Thymus (tissue), 11 donors: ENCODE data around the gene MAGI3. TPM values are rescaled to one million over a fixed set of nuclear protein-coding genes. Genes with fewer than 3 reads are reported as not detected.

ENCODE experiments used
- DNase-seq, 9 donors: peaks; one replicate each; pipeline ENCODE4 v3.0.0-alpha.2; 2013; ENCODE audit warnings: low spot score in 9 of 9, low read depth in 6 of 9, missing footprints in 1 of 9
- H3K27ac ChIP-seq, 2 donors: one replicate each; pipeline ENCODE4 v1.5.1; 2013; ENCODE audit warnings: control low read depth in 1 of 2, low read depth in 1 of 2, low read length in 1 of 2, mild to moderate bottlenecking in 1 of 2, moderate library complexity in 1 of 2
- H3K27me3 ChIP-seq, 2 donors: one replicate each; pipeline ENCODE4 v1.5.1; 2013; ENCODE audit warnings: low read length in 1 of 2; ENCODE audit not compliant: control insufficient read depth in 2 of 2, insufficient read depth in 1 of 2
- H3K36me3 ChIP-seq, 2 donors: one replicate each; pipeline ENCODE4 v1.5.1; 2013; ENCODE audit warnings: low read length in 1 of 2, mild to moderate bottlenecking in 1 of 2, moderate library complexity in 1 of 2; ENCODE audit not compliant: control insufficient read depth in 2 of 2, insufficient read depth in 2 of 2
- H3K4me1 ChIP-seq, 2 donors: one replicate each; pipeline ENCODE4 v1.5.1; 2013; ENCODE audit warnings: low read length in 2 of 2; ENCODE audit not compliant: control insufficient read depth in 2 of 2, insufficient read depth in 2 of 2
- H3K4me3 ChIP-seq, 2 donors: one replicate each; pipeline ENCODE4 v1.5.1; 2013; ENCODE audit warnings: low read length in 2 of 2, control low read depth in 1 of 2, mild to moderate bottlenecking in 1 of 2
- H3K9me3 ChIP-seq, 2 donors: one replicate each; pipeline ENCODE4 v1.5.1; 2013; ENCODE audit warnings: low read length in 1 of 2, mild to moderate bottlenecking in 1 of 2; ENCODE audit not compliant: control insufficient read depth in 2 of 2, insufficient read depth in 1 of 2
- WGBS: extraction: QIAGEN DNeasy Blood & Tissue Kit; methylation state at CpG from one replicate; pipeline ENCODE4 v1.1.7; 2013; 5-methylcytosine and 5-hydroxymethylcytosine counted together
- polyA plus RNA-seq: library from polyadenylated mRNA; stranded (reverse); fragments of 200-250 nt; gene quantifications from one replicate; pipeline ENCODE4 v1.2.3, GENCODE V29; 2013
- total RNA-seq: library from RNA; stranded (reverse); fragments of 120-200 nt; gene quantifications from one replicate; pipeline ENCODE4 v1.2.4, GENCODE V29; 2013
- donor health status: healthy.

MAGI3 gene
- total and polyA plus RNA-seq, 2 donors = 4.6 to 6.5 TPM

- Histone ChIP-seq H3K4me3 (no peak overlapping the region), H3K27ac (no peak overlapping the region), H3K9me3 (no peaks in the 10 kb centered on the region), H3K36me3 (no peaks in the 10 kb centered on the region), H3K27me3 (no peaks in the 10 kb centered on the region), H3K4me1 (no peaks in the 10 kb centered on the region)
- DNase-seq = no peak
Measured at GRCh38 chr1:113517346-113517745, 127.0 kb downstream of the MAGI3 start.

GRCh38 chr1:113517983-113518382 is 127.7 kb downstream of the MAGI3 start:
- no peaks in the 10 kb centered on the region for H3K36me3 ChIP-seq
- no peaks in the 10 kb centered on the region for H3K4me1 ChIP-seq
- no peaks in the 10 kb centered on the region for H3K27me3 ChIP-seq
- no peak overlapping the region for H3K27ac ChIP-seq
- no peaks in the 10 kb centered on the region for H3K9me3 ChIP-seq
- no peak overlapping the region for H3K4me3 ChIP-seq
- DNase-seq = no peak

DNA sequence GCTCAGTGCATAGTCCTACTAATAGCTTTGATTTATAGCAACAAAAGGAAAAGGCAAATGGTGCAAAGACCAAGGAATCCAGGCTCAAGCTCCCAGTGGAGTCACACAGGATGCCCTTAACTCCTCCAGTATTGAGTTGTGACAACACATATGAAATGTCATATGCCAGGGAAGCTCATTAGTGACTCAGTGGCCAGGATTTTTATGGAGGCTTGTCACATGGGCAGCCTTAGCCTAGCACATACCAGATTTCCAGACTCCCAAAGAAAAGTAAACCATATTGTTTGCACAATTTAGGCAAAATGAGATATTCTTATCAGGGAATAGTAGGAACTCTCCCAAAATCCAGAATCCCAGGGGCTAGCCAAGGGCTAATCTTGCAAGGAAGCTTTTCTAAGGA is 129.2 kb downstream of the MAGI3 start:
- DNase-seq = no peak
- no peaks in the 10 kb centered on the region for H3K4me1 ChIP-seq
- H3K36me3 ChIP-seq = no peaks in the 10 kb centered on the region

DNA sequence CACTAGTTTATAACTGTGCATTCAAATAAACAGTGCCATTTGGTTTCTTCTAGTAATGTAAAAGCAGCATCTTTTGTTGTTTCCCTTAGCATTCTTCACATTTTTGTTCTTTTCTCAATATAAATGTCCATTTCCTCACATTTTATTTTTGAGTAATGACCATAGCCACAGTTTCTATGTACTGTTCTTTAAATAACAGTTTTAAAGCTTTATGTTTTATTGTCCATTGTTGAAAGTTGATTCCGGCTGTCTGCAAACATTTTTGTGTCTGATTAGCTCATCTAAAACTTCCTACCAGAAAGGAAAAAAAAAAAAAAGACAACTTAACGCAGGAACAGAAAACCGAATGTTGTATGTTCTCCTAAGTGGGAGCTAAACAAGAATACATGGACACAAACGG is 139.7 kb downstream of the MAGI3 start:
- Histone ChIP-seq H3K4me3 (no peak overlapping the region), H3K27ac (no peak overlapping the region), H3K4me1 (no peaks in the 10 kb centered on the region), H3K27me3 (no peaks in the 10 kb centered on the region), H3K9me3 (no peaks in the 10 kb centered on the region), H3K36me3 (no peaks in the 10 kb centered on the region)
- WGBS = 94% methylated on average over 4 of the region's 4 CpGs
- DNase-seq = no peak

More for the DNA sequence above, 129.2 kb downstream of the MAGI3 start:
- H3K4me3 ChIP-seq = no peak overlapping the region
- no peak overlapping the region for H3K27ac ChIP-seq
- no peaks in the 10 kb centered on the region for H3K27me3 ChIP-seq
- peaks cover 0 to 2% of the 10 kb centered on the region in 2 donors for H3K9me3 ChIP-seq

DNA sequence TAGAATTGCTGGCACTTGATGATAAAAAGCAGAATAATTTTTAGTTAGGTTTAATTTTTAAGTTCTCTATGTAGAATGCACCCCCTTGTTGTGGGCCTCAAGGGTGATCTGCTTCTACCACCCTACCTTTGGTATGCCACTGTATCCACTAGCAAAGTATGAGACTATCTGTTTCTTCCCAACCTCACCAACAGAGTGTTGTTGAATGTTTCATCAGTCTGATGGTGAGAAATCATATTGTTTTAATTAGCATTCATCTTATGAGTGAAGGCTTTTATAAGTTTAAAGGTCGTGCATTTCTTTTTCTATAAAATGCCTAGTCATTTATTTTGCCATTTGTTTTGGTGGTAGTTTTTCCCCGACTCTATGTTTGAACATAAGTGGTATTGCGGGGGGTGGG is 141.0 kb downstream of the MAGI3 start:
- Histone ChIP-seq H3K9me3 (no peaks in the 10 kb centered on the region), H3K4me1 (no peaks in the 10 kb centered on the region), H3K27ac (no peak overlapping the region), H3K27me3 (no peaks in the 10 kb centered on the region), H3K4me3 (no peak overlapping the region), H3K36me3 (no peaks in the 10 kb centered on the region)
- WGBS = 97% methylated on average over 3 of the region's 3 CpGs
- DNase-seq = no peak

- no peak for DNase-seq
- no peaks in the 10 kb centered on the region for H3K9me3 ChIP-seq
- no peaks in the 10 kb centered on the region for H3K27me3 ChIP-seq
- H3K4me3 ChIP-seq = no peak overlapping the region
- no peaks in the 10 kb centered on the region for H3K36me3 ChIP-seq
- no peaks in the 10 kb centered on the region for H3K4me1 ChIP-seq
- H3K27ac ChIP-seq = no peak overlapping the region
- 97% methylated on average over 3 of the region's 3 CpGs for WGBS
Measured at GRCh38 chr1:113533061-113533460, 142.7 kb downstream of the MAGI3 start.

DNA sequence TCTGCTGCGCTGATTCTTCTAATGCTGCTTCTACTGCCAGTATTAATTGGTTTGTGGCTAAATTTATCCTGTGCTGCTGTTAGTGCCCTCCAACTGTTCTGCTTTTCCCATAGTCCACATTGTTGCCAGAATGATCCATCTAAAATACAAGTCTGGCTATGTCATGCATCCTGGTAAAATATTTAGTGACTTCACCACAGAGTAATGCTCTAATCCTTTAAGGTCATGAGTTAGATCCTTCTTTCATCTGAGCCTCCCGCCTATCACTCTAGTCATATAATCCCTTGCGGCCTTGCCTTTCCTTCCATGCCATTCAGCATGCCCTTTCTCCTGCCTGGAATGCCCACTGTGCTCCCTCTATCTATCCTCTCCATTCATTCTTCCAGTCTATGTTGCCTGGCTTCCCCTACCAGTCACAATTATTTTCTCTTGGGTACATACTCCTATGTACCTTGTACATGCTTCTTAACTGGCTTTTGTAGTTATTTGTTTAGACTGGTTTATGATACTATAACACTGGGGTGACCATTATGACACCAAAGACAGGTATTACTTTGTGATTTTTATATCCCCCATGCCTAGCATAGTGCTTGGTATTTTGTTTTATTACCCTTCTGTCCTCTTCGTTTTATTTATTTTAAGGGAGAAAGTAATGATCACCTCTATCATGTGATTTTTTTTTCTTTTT is 144.0 kb downstream of the MAGI3 start:
- Histone ChIP-seq H3K4me1 (no peaks in the 10 kb centered on the region), H3K27ac (no peak overlapping the region), H3K27me3 (no peaks in the 10 kb centered on the region), H3K9me3 (no peaks in the 10 kb centered on the region), H3K36me3 (no peaks in the 10 kb centered on the region), H3K4me3 (no peak overlapping the region)
- 99% methylated on average over 4 of the region's 4 CpGs for WGBS
- DNase-seq = no peak

- no peak for DNase-seq
- no peaks in the 10 kb centered on the region for H3K36me3 ChIP-seq
- H3K4me3 ChIP-seq = no peak overlapping the region
- no peak overlapping the region for H3K27ac ChIP-seq
- H3K9me3 ChIP-seq = no peaks in the 10 kb centered on the region
- 97% methylated on average over 1 of the region's 1 CpG for WGBS
- no peaks in the 10 kb centered on the region for H3K4me1 ChIP-seq
- no peaks in the 10 kb centered on the region for H3K27me3 ChIP-seq
Measured at GRCh38 chr1:113534875-113535274, 144.6 kb downstream of the MAGI3 start.

- H3K9me3 ChIP-seq = no peaks in the 10 kb centered on the region
- 96% methylated on average over 1 of the region's 1 CpG for WGBS
- H3K27me3 ChIP-seq = no peaks in the 10 kb centered on the region
- DNase-seq = no peak
- no peak overlapping the region for H3K27ac ChIP-seq
- no peaks in the 10 kb centered on the region for H3K4me1 ChIP-seq
- no peaks in the 10 kb centered on the region for H3K36me3 ChIP-seq
- H3K4me3 ChIP-seq = no peak overlapping the region
Measured at GRCh38 chr1:113536182-113536780, 146.0 kb downstream of the MAGI3 start.
